ENCODE results near the gene ANKRD50.

ANKRD50 gene

GRCh38 chr4:124708517-124709300, 3.8 kb downstream of the ANKRD50 start:
- in situ Hi-C loops (cut with MboI; ENCODE audit: low sequenced_read_pairs), result no loop called here

GRCh38 chr4:124705393-124705792, 7.1 kb downstream of the ANKRD50 start:
- in situ Hi-C loops (cut with MboI; ENCODE audit: low sequenced_read_pairs), result no loop called here

GRCh38 chr4:124703154-124703553, 9.4 kb downstream of the ANKRD50 start:
- in situ Hi-C loops (cut with MboI; ENCODE audit: low sequenced_read_pairs), result no loop called here

DNA sequence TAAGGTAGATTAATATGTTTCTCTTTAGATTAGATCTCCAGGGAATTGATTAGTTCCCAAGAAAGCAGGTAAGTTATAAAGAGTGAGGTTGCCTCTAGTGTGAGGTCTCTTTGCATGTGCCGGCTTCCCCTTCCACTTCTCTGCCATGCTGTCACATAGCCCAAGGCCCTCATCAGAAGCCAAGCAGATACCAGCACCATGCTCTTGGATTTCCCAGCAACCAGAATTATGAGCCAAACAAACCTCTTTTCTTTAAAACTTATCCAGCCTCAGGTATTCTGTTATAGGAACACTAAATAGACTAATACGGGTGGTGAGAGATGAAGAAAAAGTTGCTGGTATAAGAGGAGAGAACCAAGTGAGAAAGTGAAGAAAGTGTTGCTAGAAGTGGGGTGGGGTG, 15.1 kb downstream of the ANKRD50 start:
- in situ Hi-C loops (cut with MboI; ENCODE audit: low sequenced_read_pairs), result no loop called here

GRCh38 chr4:124696182-124696581, 16.4 kb downstream of the ANKRD50 start:
- in situ Hi-C loops (cut with MboI; ENCODE audit: low sequenced_read_pairs), result no loop called here

DNA sequence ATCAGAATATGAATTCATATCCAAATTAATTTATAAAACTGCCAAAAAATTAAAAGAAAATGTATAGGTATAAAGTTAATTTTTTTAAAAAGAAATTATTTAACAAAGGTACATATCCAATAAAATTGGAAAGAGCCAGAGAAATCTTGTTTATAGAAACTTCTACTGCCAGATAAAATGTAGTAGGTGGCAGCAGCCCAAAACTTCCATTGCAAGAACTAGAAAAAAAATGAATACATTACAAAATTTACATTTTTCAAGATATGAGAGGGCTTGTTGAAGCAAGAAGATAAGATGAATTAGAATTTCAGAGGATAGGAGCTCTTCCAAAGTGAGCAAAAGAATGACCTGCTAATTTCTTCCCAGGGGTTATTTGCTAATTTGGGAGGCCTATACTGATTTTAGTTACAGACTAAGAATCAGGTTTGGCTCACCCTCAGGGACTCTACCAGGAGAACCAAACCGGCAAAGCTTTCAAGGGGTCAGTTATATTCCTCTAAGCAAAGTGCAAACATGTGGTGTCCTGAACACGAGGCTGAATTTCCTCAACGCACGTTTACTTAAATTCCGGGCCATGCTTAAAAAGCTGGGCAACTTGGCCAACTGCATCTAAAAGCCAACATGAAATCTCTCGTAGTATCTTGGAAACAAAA, 17.5 kb downstream of the ANKRD50 start:
- in situ Hi-C loops (cut with MboI; ENCODE audit: low sequenced_read_pairs), result no loop called here

DNA sequence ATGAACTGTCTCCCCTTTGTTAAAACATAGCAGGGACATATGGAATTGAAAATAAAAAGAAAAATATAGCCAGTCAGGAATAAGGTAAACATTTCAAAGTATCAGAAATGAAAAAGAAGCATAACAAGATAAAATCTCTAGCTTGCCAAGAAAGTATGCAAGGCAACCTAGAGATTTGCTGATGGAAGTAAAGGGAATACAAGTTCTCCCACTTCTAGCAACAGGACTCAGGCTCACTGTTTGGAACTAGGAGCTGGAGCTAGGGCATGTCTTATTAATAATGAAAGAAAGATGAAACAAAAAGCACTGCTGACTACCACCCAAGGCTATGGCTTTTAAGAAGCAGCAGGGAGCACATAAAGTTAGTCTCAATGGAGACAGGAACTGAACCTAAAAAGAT, 18.2 kb downstream of the ANKRD50 start:
- in situ Hi-C loops (cut with MboI; ENCODE audit: low sequenced_read_pairs), result no loop called here

DNA sequence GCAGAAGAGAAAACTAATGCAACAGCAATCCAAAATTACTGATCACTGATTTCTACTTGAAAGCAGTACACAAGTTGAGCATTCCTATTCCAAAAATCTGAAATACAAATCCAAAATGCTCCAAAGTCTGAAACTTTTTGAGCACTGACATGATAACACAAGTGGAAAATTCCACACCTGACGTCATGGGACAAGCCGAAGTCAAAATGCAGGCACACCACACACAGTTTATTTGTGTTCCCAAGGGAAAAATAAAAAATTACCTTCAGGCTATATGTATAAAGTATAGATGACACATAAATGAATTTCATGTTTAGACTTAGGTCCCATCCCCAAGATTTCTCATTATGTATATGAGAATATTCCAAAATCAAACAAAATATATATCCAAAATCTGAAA, 20.7 kb downstream of the ANKRD50 start:
- in situ Hi-C loops (cut with MboI; ENCODE audit: low sequenced_read_pairs), result no loop called here

DNA sequence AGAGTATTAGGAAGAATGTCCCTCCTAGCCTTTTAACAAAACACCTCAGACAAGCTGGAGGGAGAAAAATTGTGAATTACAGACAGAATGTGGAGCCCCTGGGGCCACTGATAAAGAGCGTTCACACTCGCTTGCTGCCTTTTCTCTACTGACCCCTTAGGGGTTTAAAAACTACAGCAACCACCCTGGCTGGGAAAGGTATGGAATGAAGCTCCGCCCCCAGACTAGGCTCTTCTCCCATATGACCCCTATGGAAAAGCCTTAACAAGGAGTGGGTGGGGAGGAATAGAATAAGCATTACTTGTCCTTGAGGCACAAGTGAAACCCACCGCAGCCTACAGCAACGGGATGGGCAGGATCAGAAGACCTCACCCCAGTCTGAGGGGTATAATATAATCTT, 26.3 kb downstream of the ANKRD50 start:
- in situ Hi-C loops (cut with MboI; ENCODE audit: low sequenced_read_pairs), result no loop called here

DNA sequence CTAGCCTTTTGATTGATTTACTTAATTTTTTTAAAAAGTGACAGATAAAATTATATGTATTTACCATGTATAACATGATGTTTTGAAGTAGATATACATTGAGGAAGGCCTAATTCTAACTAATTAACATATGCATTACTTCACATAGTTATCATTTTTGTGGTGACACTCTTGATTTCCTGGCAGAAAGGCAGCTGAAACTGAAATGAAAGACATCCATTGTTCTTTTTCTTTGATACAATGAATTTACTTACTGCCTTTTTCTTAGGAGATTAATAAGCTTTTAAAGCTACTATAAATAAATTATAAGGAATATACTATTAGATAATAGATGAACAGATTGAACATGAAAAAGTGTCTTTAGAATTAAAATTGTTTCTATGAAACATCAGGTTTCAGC, 26.7 kb downstream of the ANKRD50 start:
- in situ Hi-C loops (cut with MboI; ENCODE audit: low sequenced_read_pairs), result no loop called here

DNA sequence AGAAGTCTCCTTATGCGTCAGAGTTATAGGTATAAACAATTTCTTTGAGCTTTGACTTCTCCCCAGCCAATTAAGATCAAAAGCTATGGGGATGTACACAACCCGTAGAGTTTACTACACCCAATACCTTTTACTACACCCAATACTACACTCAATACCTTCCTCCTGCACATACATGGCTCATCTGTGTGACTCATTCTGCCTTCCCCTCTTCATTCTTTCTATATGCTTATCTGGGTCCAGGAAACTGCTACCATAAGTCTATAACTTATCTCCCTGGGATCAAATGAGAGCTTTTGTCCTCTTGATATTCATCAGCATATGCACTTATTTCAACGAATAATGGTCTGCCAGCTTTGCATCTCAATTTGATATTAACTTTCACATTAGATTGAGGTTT, 28.2 kb downstream of the ANKRD50 start:
- in situ Hi-C loops (cut with MboI; ENCODE audit: low sequenced_read_pairs), result no loop called here

DNA sequence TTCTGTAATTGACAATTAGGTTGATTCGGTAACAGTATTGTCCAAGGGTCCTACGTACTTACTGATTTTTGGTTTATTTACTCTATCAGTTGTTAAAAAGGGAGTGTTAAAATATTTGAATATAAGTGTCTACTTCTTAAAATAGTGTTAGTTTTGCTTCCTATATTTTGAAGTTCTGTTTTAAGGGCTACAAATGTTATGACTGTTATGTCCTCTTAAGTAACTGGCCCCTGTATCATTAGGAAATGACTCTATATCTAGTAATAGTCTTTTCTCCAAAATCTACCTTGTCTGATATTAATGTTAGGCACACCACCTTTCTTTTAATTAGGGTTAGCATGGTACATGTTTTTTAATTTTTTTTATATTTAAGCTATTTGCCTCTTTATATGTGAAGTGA, 30.1 kb downstream of the ANKRD50 start:
- in situ Hi-C loops (cut with MboI; ENCODE audit: low sequenced_read_pairs), result no loop called here

- in situ Hi-C loops (cut with MboI; ENCODE audit: low sequenced_read_pairs), result no loop called here
These were observed 46.0 kb downstream of the ANKRD50 start for GRCh38 chr4:124666496-124666895.

- in situ Hi-C loops (cut with MboI; ENCODE audit: low sequenced_read_pairs), result no loop called here
These were observed 53.7 kb downstream of the ANKRD50 start for GRCh38 chr4:124658795-124659194.

DNA sequence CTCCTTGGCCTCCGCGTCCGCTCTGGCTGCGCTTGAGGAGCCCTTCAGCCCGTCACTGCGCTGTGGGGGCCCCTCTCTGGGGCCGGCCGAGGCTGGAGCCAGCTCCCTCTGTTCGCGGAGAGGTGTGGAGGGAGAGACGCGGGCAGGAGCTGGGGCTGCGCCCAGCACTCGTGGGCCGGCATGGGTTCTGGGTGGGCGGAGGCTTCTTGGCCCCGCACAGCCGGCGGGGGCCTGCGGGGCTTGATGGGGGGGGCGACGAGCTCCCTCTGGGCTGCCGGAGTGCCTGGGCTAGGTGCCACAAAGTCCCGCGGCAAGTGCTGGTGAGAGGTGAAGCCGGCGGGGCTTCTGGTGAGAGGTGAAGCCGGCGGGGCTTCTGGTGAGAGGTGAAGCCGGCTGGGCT, 61.9 kb downstream of the ANKRD50 start:
- in situ Hi-C loops (cut with MboI; ENCODE audit: low sequenced_read_pairs), result no loop called here

GRCh38 chr4:124647599-124647998, 64.9 kb downstream of the ANKRD50 start:
- in situ Hi-C loops (cut with MboI; ENCODE audit: low sequenced_read_pairs), result no loop called here

- in situ Hi-C loops (cut with MboI; ENCODE audit: low sequenced_read_pairs), result no loop called here
These were observed 67.9 kb downstream of the ANKRD50 start for GRCh38 chr4:124644621-124645020.

DNA sequence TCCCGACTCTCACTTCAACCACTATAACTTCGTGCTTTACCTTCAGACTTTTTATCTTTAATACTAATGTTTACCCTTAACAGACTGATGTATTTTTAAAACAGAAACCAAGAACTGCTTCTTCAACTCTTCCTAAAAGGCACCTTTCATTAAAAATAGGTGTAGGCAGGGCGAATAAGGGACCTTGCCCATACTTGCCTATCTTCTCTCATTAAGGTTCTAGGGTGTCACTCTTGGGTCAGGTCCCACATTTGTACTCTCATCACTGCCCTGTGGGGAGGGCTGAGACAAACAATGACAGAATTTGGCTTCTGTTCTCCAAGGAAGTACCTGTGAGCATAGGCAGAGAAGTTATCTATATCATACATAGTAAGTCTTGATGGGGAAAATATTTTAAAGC, 69.7 kb downstream of the ANKRD50 start:
- in situ Hi-C loops (cut with MboI; ENCODE audit: low sequenced_read_pairs), result no loop called here

GRCh38 chr4:124641715-124642381, 70.7 kb downstream of the ANKRD50 start:
- in situ Hi-C loops (cut with MboI; ENCODE audit: low sequenced_read_pairs), result no loop called here

DNA sequence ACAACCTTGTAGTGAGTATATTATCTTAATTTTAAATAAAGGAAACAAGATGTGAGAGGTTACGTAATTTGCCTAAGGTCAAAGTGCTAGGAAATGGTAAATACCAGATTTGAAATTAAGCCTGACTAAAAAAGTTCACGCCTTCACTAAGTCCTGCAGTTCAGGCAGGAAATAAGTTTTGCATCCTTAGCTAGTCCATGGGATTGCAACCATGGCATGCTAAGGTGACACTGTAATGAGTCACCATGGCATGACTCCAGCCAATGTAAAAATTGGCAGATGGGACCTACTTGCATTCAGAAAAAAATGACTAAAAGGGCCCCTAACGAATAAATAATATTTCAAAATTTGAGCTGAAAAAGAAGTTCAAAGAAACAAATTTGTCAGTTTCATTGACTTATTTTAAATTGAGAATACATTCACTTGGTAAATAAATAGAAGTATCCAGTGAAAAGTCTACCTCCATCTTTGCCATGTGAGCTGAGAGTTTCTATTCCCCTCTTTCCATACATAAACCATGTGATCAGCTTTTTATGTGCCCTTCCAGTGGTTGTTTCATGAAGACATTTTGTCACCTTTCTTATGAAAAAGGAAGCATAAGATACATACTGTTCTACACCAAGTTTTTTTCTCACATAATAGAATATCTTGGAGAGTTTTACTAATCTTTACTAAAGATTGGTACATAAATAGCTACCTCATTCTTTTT, 72.4 kb downstream of the ANKRD50 start:
- in situ Hi-C loops (cut with MboI; ENCODE audit: low sequenced_read_pairs), result no loop called here

DNA sequence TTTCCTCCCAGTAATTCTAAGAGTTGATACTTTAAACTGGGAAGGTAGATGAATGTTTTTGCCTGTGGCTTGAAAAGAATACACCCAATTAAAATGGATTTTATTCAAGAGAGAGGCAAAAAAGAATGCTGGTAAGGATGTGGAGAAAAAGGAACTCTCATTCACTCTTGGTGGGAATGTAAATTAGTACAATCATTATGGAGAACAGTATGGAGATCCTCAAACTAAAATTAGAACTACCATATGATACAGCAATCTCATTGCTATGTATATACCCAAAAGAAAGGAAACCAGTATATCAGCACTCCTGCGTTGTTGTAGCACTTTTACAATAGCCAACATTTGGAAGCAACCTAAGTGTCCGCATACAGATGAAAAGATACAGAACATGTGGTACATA, 75.2 kb downstream of the ANKRD50 start:
- in situ Hi-C loops (cut with MboI; ENCODE audit: low sequenced_read_pairs), result no loop called here
